Smooth muscle cell (in vitro differentiated cells): ENCODE results near the gene PRTG. TPM values are rescaled to one million over a fixed set of nuclear protein-coding genes. Genes with fewer than 3 reads are reported as not detected.
"Not testable (repeated sequence)": the region's sequence is repeated elsewhere in the genome, so short reads cannot be mapped to it uniquely, and the experiment has no call there.

Source experiments
- DNase-seq: peaks from one replicate; lab custom pipeline; 2025; ENCODE audit not compliant: unreplicated experiment; lab: John Stamatoyannopoulos, UW
- H2AFZ ChIP-seq: fragments of 200-600 bp; sonication (generic); 2 replicates; pipeline ENCODE4 v1.6.0; 2016; ENCODE audit warnings: antibody characterized with exemption, low read depth, mild to moderate bottlenecking
- H3F3A ChIP-seq: fragments of 200-600 bp; sonication (generic); 2 replicates; pipeline ENCODE4 v1.6.0; 2017; ENCODE audit warnings: antibody characterized with exemption, low read depth
- H3K27ac ChIP-seq: fragments of 200-600 bp; sonication (generic); 2 replicates; pipeline ENCODE4 v1.5.1; 2016; ENCODE audit warnings: low read depth, mild to moderate bottlenecking
- H3K27me3 ChIP-seq: fragments of 200-600 bp; sonication (generic); 2 replicates; pipeline ENCODE4 v1.6.1; 2016; ENCODE audit warnings: low read depth, mild to moderate bottlenecking
- H3K36me3 ChIP-seq: fragments of 200-600 bp; sonication (generic); 2 replicates; pipeline ENCODE4 v1.5.1; 2016; ENCODE audit warnings: low read depth
- H3K4me1 ChIP-seq: fragments of 200-600 bp; sonication (generic); 2 replicates; pipeline ENCODE4 v1.5.1; 2016; ENCODE audit warnings: low read depth
- H3K4me2 ChIP-seq: fragments of 200-600 bp; sonication (generic); 2 replicates; pipeline ENCODE4 v1.6.0; 2016; ENCODE audit warnings: mild to moderate bottlenecking
- H3K4me3 ChIP-seq: fragments of 200-600 bp; sonication (generic); 2 replicates; pipeline ENCODE4 v1.5.1; 2016; ENCODE audit warnings: mild to moderate bottlenecking
- H3K79me2 ChIP-seq: fragments of 200-600 bp; sonication (generic); 2 replicates; pipeline ENCODE4 v1.6.0; 2016; ENCODE audit warnings: low read depth, mild to moderate bottlenecking
- H3K9ac ChIP-seq: fragments of 200-600 bp; sonication (generic); 2 replicates; pipeline ENCODE4 v1.6.0; 2016; ENCODE audit warnings: low read depth
- H3K9me3 ChIP-seq: fragments of 200-600 bp; sonication (generic); replicated peaks from 2 replicates; pipeline ENCODE4 v1.5.1; 2016; ENCODE audit warnings: low read depth
- H4K20me1 ChIP-seq: fragments of 200-600 bp; sonication (generic); 2 replicates; pipeline ENCODE4 v1.6.0; 2016; ENCODE audit warnings: low read depth
- CTCF ChIP-seq: fragments of 200-600 bp; sonication (generic); IDR thresholded peaks from 2 replicates; pipeline ENCODE4 v1.5.1; 2017; ENCODE audit warnings: borderline replicate concordance, mild to moderate bottlenecking, antibody characterized with exemption; ENCODE audit not compliant: insufficient read depth, poor library complexity, severe bottlenecking
- WGBS: methylation state at CpG from one replicate; pipeline ENCODE4 v1.1.7; 2016; ENCODE audit warnings: low lambda C conversion rate; 5-methylcytosine and 5-hydroxymethylcytosine counted together
- polyA plus RNA-seq: library from polyadenylated mRNA; unstranded; fragments of >200 nt; fragmentation: Nextera tagmentation; extraction: Ambion mirVana; gene quantifications from 2 replicates; pipeline ENCODE4 v1.2.1, GENCODE V29; 2016
- total RNA-seq: library from RNA; depleted of rRNA; stranded (reverse); fragments of >200 nt; gene quantifications from 2 replicates; pipeline ENCODE4 v1.2.3, GENCODE V29; 2014

Gene PRTG
- total and polyA plus RNA-seq, 2 experiments from 2014 or later: 2.4 to 17.2 TPM

GRCh38 chr15:55768670-55769185 is 25.8 kb upstream of the PRTG start:
- Histone ChIP-seq H3F3A (no peaks in the 10 kb centered on the region), H3K79me2 (no peaks in the 10 kb centered on the region), H2AFZ (peak overlapping the region; percentile 9), H3K36me3 (no peaks in the 10 kb centered on the region), H3K27me3 (no peaks in the 10 kb centered on the region), H3K9me3 (no peaks in the 10 kb centered on the region), H3K9ac (no peak overlapping the region), H4K20me1 (no peaks in the 10 kb centered on the region), H3K27ac (peak overlapping the region; percentile 44), H3K4me1 (peaks cover 10% of the 10 kb centered on the region), H3K4me2 (no peak overlapping the region), H3K4me3 (no peak overlapping the region)
- TF ChIP-seq CTCF: no peak
- DNase-seq: no peak
- WGBS: 69% methylated on average over 10 of the region's 10 CpGs

- no peaks in the 10 kb centered on the region for H3F3A ChIP-seq
- no peak for TF ChIP-seq CTCF
- H3K9ac ChIP-seq: no peak overlapping the region
- H3K4me2 ChIP-seq: no peak overlapping the region
- no peak overlapping the region for H3K4me3 ChIP-seq
- 81% methylated on average over 4 of the region's 4 CpGs for WGBS
- H3K79me2 ChIP-seq: no peaks in the 10 kb centered on the region
- no peaks in the 10 kb centered on the region for H4K20me1 ChIP-seq
- DNase-seq: no peak
- no peak overlapping the region for H3K27ac ChIP-seq
- no peaks in the 10 kb centered on the region for H3K9me3 ChIP-seq
- no peaks in the 10 kb centered on the region for H3K27me3 ChIP-seq
- H3K36me3 ChIP-seq: no peaks in the 10 kb centered on the region
- H3K4me1 ChIP-seq: peaks cover 9% of the 10 kb centered on the region
- no peak overlapping the region for H2AFZ ChIP-seq
Measured at GRCh38 chr15:55766676-55767075, 23.7 kb upstream of the PRTG start.

DNA sequence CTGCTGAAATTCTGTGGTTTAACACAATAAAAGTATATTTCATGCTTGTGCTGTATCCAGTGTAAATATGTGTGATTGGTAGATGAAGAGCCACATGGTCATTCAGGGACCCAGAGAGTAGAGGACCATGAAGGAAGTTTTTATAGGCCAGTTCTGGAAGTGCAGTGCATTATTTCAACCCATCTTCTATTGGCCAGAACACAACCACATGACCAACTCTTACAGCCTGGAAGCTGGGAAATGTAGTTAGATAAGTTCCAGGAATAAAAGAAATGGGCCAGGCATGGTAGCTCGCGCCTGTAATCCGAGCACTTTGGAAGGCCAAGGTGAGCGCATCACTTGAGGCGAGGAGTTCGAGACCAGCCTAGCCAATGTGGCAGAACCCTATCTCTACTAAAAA is 21.4 kb upstream of the PRTG start:
- no peaks in the 10 kb centered on the region for H3K36me3 ChIP-seq
- H3K27ac ChIP-seq: no peak overlapping the region
- H3K4me1 ChIP-seq: peaks cover 9% of the 10 kb centered on the region
- no peak overlapping the region for H3K4me2 ChIP-seq
- H2AFZ ChIP-seq: no peak overlapping the region
- 89% methylated on average over 6 of the region's 6 CpGs for WGBS
- no peaks in the 10 kb centered on the region for H3F3A ChIP-seq
- no peak for TF ChIP-seq CTCF
- no peak for DNase-seq
- H4K20me1 ChIP-seq: no peaks in the 10 kb centered on the region
- no peaks in the 10 kb centered on the region for H3K79me2 ChIP-seq
- H3K27me3 ChIP-seq: no peaks in the 10 kb centered on the region
- H3K4me3 ChIP-seq: no peak overlapping the region
- H3K9ac ChIP-seq: no peak overlapping the region
- H3K9me3 ChIP-seq: no peaks in the 10 kb centered on the region

DNA sequence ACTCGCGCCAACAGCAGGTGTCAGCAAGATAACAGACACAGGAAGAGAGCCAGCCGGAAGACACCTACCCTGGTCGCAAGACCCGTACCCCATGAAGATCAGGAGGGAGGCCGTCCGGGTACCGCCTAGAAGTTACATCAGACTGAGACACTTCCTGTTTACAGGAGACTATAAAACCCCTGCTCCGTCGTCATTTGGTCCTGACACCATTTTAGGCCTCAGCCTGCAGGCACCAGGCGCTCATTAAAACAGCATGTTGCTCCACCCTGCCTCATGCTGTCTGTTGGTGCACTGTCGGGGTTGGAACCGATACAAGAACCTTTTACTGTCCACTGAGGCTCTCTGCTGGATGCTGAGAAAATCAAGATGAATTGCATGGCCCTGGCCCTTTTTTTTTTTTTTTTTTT is 15.6 kb upstream of the PRTG start:
- Histone ChIP-seq H3K79me2 (no peaks in the 10 kb centered on the region), H3K27ac (no peak overlapping the region), H4K20me1 (no peaks in the 10 kb centered on the region), H3K4me1 (peaks cover 2% of the 10 kb centered on the region), H3F3A (no peaks in the 10 kb centered on the region), H3K36me3 (no peaks in the 10 kb centered on the region), H3K4me2 (no peak overlapping the region), H3K9ac (no peak overlapping the region), H2AFZ (no peak overlapping the region), H3K4me3 (no peak overlapping the region), H3K27me3 (no peaks in the 10 kb centered on the region), H3K9me3 (no peaks in the 10 kb centered on the region)
- WGBS: 74% methylated on average over 13 of the region's 13 CpGs
- DNase-seq: no peak
- TF ChIP-seq CTCF: no peak

DNA sequence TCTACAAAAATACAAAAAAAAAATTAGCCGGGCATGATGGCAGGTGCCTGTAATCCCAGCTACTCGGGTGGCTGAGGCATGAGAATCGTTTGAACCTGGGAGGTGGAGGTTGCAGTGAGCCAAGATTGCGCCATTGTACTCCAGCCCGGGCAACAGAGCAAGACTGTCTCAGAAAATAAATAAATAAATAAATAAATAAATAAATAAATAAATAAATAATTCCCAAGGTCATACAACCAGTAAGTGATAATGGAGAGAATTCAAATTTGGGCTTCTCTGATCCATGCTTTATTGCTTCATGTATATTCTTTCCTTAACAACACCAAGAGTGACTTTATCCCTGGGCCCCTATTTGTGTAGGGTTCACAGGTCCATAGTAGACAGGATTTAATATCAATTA is 10.5 kb upstream of the PRTG start:
- H3K9ac ChIP-seq, H3K4me2 ChIP-seq, H3K27me3 ChIP-seq, H3K4me3 ChIP-seq, H3K79me2 ChIP-seq, H3K36me3 ChIP-seq, H3F3A ChIP-seq, H4K20me1 ChIP-seq, H3K9me3 ChIP-seq, H2AFZ ChIP-seq, H3K4me1 ChIP-seq, DNase-seq, H3K27ac ChIP-seq: not testable (repeated sequence)
- 97% methylated on average over 5 of the region's 5 CpGs for WGBS
